Psoas muscle (tissue), 8 donors: Measurements from ENCODE around the gene ZMAT3. TPM values are rescaled to one million over a fixed set of nuclear protein-coding genes. Genes with fewer than 3 reads are reported as not detected.

ENCODE experiments used
- ATAC-seq, 4 donors: fragments of 200-7000 bp; cut with Tn5 transposase; one replicate each; pipeline ENCODE4 v1.9.1; 2020; ENCODE audit warnings: moderate library complexity in 3 of 4, mild to moderate bottlenecking in 2 of 4
- DNase-seq, 2 donors: peaks; one replicate each; pipeline ENCODE4 v3.0.0-alpha.2; 2020
- H3K27ac ChIP-seq: fragments of 200-600 bp; one replicate; pipeline ENCODE4 v1.8.0; 2022
- H3K27me3 ChIP-seq, 3 donors: fragments of 200-600 bp in 1 of 3; one replicate each; pipeline versions ENCODE4 v1.6.1 to v1.8.0; 2013 to 2022; ENCODE audit warnings: low read length in 2 of 3, mild to moderate bottlenecking in 2 of 3, moderate library complexity in 1 of 3; ENCODE audit not compliant: insufficient read depth in 3 of 3
- H3K36me3 ChIP-seq, 2 donors: fragments of 200-600 bp in 1 of 2; one replicate each; pipeline versions ENCODE4 v1.6.1 to v1.8.0; 2013 to 2022; ENCODE audit warnings: low read depth in 1 of 2, mild to moderate bottlenecking in 1 of 2, moderate library complexity in 1 of 2; ENCODE audit not compliant: insufficient read depth in 1 of 2
- H3K4me1 ChIP-seq: fragments of 200-600 bp; one replicate; pipeline ENCODE4 v1.8.0; 2022
- H3K4me3 ChIP-seq: fragments of 200-600 bp; one replicate; pipeline ENCODE4 v1.8.0; 2022; ENCODE audit warnings: mild to moderate bottlenecking
- H3K9me3 ChIP-seq: fragments of 200-600 bp; one replicate; pipeline ENCODE4 v1.8.0; 2022
- WGBS, 3 donors: extraction: QIAGEN DNeasy Blood & Tissue Kit; methylation state at CpG; one replicate each; pipeline versions ENCODE4 v1.1.6 to v1.1.7; 2013; 5-methylcytosine and 5-hydroxymethylcytosine counted together
- intact Hi-C, 2 donors: fragments of 100-400 bp; cut with DNase I; formaldehyde crosslinking; loops; one replicate each; pipeline versions ENCODE4 v1.11.0 to v1.14.2; 2022
- polyA plus RNA-seq, 3 donors: library from polyadenylated mRNA; stranded (reverse); fragments of 200-250 nt; gene quantifications; one replicate each; pipeline ENCODE4 v1.2.3, GENCODE V29; 2013
- total RNA-seq, 4 donors: library from RNA; stranded (reverse); fragmentation: NEBNext Ultra II Directional in 2 of 4; extraction: Animal tissue kit (Norgen Biotek cat#: 25700) in 2 of 4; gene quantifications; one replicate each; pipeline versions ENCODE4 v1.2.1 to v1.2.4, GENCODE V29; 2021 to 2023
- TF ChIP-seq, protein P1 (sequence below): fragments of 200-600 bp; IDR thresholded peaks from one replicate; pipeline ENCODE4 v1.8.0; 2022; ENCODE audit warnings: antibody characterized with exemption
- donor health status: healthy with polysubstance abuse.
- donor health status: DM: no; HTN: no; CAD: no; lungs with moderate emphysema.
- donor health status: Bipolar disorder and iron deficiency.
- donor health status: healthy.
- donor health status: DM: yes; HTN: yes; CAD: no.
- donor health status: DM: no; HTN: no; CAD: no.
- donor health status: DM: no; HTN: no; CAD: no.
- donor health status: DM: yes; HTN: yes; CAD: no.

ZMAT3 gene
- total and polyA plus RNA-seq, 7 donors, result 2.0 to 12.7 (median 6.7) TPM

DNA sequence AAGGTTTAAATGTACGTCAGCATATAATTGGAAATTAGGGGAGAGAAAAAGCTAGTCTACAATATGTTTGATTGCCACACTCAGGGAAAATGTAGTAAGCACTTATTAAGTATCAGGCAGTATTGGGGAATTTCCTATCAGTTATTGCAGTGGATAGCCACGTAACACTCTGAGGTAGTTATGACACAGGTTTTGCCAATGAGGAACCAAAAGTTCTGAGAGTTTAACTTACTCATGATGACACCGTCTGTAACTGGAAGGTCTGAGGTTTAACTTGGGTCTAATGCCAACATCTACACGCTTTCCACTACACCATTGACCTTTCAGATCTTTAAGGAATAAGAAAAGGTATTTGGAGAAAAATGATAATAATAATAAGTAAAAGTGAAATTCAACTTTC, 89.5 kb downstream of the ZMAT3 start:
- intact Hi-C loops, result no loop called here
- H3K4me1 ChIP-seq, result no peaks in the 10 kb centered on the region

DNA sequence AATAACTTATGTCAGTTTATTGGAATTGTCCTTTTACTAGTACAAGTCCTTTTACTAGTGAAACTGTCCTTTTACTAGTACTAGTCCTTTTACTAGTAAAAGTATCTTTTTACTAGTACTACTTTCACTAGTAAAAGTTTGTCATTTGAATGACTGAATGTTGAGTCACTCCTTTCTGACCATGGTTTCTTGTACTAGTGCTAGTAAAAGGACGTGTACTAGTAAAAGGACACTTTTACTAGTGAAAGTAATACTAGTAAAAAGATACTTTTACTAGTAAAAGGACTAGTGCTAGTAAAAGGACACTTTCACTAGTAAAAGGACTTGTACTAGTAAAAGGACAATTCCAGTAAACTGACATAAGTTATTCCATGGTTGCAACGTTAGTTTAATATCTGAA, 96.3 kb downstream of the ZMAT3 start:
- ATAC-seq (no peak), DNase-seq (no peak)
- Histone ChIP-seq H3K27me3 (no peaks in the 10 kb centered on the region), H3K27ac (no peak overlapping the region), H3K4me3 (no peak overlapping the region), H3K4me1 (no peaks in the 10 kb centered on the region), H3K36me3 (no peaks in the 10 kb centered on the region), H3K9me3 (peaks cover 11% of the 10 kb centered on the region)
- intact Hi-C loops, result no loop called here
- 72 to 83% (median 81%) methylated on average over 2 of the region's 2 CpGs for WGBS, 3 donors
- TF ChIP-seq, protein P1, sequence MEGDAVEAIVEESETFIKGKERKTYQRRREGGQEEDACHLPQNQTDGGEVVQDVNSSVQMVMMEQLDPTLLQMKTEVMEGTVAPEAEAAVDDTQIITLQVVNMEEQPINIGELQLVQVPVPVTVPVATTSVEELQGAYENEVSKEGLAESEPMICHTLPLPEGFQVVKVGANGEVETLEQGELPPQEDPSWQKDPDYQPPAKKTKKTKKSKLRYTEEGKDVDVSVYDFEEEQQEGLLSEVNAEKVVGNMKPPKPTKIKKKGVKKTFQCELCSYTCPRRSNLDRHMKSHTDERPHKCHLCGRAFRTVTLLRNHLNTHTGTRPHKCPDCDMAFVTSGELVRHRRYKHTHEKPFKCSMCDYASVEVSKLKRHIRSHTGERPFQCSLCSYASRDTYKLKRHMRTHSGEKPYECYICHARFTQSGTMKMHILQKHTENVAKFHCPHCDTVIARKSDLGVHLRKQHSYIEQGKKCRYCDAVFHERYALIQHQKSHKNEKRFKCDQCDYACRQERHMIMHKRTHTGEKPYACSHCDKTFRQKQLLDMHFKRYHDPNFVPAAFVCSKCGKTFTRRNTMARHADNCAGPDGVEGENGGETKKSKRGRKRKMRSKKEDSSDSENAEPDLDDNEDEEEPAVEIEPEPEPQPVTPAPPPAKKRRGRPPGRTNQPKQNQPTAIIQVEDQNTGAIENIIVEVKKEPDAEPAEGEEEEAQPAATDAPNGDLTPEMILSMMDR, result no peak

More for the DNA sequence above, 89.5 kb downstream of the ZMAT3 start:
- ATAC-seq (no peak), DNase-seq (no peak)
- H3K4me3 ChIP-seq, result no peak overlapping the region
- 82 to 88% (median 84%) methylated on average over 4 of the region's 4 CpGs for WGBS, 3 donors
- TF ChIP-seq, protein P1, result no peak
- H3K36me3 ChIP-seq, result no peaks in the 10 kb centered on the region
- no peak overlapping the region for H3K27ac ChIP-seq
- no peaks in the 10 kb centered on the region for H3K27me3 ChIP-seq
- H3K9me3 ChIP-seq, result peaks cover 5% of the 10 kb centered on the region

- Histone ChIP-seq H3K27me3 (no peaks in the 10 kb centered on the region), H3K4me1 (peaks cover 4% of the 10 kb centered on the region), H3K9me3 (peaks cover 11% of the 10 kb centered on the region), H3K36me3 (no peaks in the 10 kb centered on the region), H3K27ac (no peak overlapping the region), H3K4me3 (no peak overlapping the region)
- peak; percentile 37 to 57 (median 49) for ATAC-seq
- no peak for DNase-seq
- TF ChIP-seq, protein P1, result no peak
- WGBS, 3 donors, result 18 to 29% (median 26%) methylated on average over 1 of the region's 1 CpG
- intact Hi-C loops, result no loop called here
These were observed 100.0 kb downstream of the ZMAT3 start for GRCh38 chr3:178971614-178972013.

- intact Hi-C loops, result loop anchor here in 1 of 2 donors (5.0 kb wide), 1 partner anchor 537 kb away; no protein-coding TSS in a partner anchor
These were observed 102.5 kb downstream of the ZMAT3 start for GRCh38 chr3:178969004-178969700.

More at GRCh38 chr3:178969004-178969700, 102.5 kb downstream of the ZMAT3 start:
- peaks cover 4% of the 10 kb centered on the region for H3K4me1 ChIP-seq
- H3K4me3 ChIP-seq, result no peak overlapping the region
- ATAC-seq, result no peak
- H3K27ac ChIP-seq, result no peak overlapping the region
- H3K27me3 ChIP-seq, result no peaks in the 10 kb centered on the region
- no peaks in the 10 kb centered on the region for H3K36me3 ChIP-seq
- TF ChIP-seq, protein P1, result no peak
- no peak for DNase-seq
- peaks cover 7% of the 10 kb centered on the region for H3K9me3 ChIP-seq
- 86 to 91% (median 88%) methylated on average over 5 of the region's 5 CpGs for WGBS, 3 donors

Other genes with a start within 250 kb of the ZMAT3 start
- 10 to 100 TPM; 18.7 to 24.4 (median 20.0) TPM for gene PIK3CA, start 76.5 kb upstream of the ZMAT3 start, total RNA-seq
- 10 to 100 TPM in 1 of 3 donors, 1 to 10 TPM in 2; 5.6 to 17.3 (median 6.6) TPM for gene PIK3CA, start 76.5 kb upstream of the ZMAT3 start, polyA plus RNA-seq
- 1 to 10 TPM in 1 of 4 donors, under 1 TPM in 3; 0.44 to 1.6 (median 0.62) TPM for gene KCNMB3, start 179.3 kb upstream of the ZMAT3 start, total RNA-seq
- gene KCNMB3, start 179.3 kb upstream of the ZMAT3 start, polyA plus RNA-seq, result under 1 TPM; 0.65 to 0.85 (median 0.72) TPM